Uterus (tissue), 4 donors: ENCODE data around the gene SLC52A3. TPM values are rescaled to one million over a fixed set of nuclear protein-coding genes. Genes with fewer than 3 reads are reported as not detected.

Experiments used
- DNase-seq, 2 donors: peaks; one replicate each; pipeline ENCODE4 v3.0.0-alpha.2; 2019 to 2020
- H3K27ac ChIP-seq, 2 donors: fragments of 200-600 bp; sonication (generic); 1 replicate in 1 of 2; 2 replicates in 1 of 2; pipeline ENCODE4 v1.5.1; 2016 to 2018
- H3K27me3 ChIP-seq, 2 donors: fragments of 200-600 bp; sonication (generic); one replicate each; pipeline ENCODE4 v1.5.1; 2018 to 2019; ENCODE audit warnings: control low read depth in 1 of 2
- H3K36me3 ChIP-seq, 2 donors: fragments of 200-600 bp; sonication (generic); one replicate each; pipeline ENCODE4 v1.5.1; 2019; ENCODE audit warnings: control low read depth in 1 of 2
- H3K4me1 ChIP-seq, 2 donors: fragments of 200-600 bp; sonication (generic); one replicate each; pipeline ENCODE4 v1.5.1; 2018 to 2019; ENCODE audit warnings: control low read depth in 1 of 2
- H3K4me3 ChIP-seq, 2 donors: fragments of 200-600 bp; sonication (generic); 1 replicate in 1 of 2; 2 replicates in 1 of 2; pipeline ENCODE4 v1.5.1; 2018 to 2019; ENCODE audit warnings: mild to moderate bottlenecking in 1 of 2
- H3K9me3 ChIP-seq, 2 donors: fragments of 200-600 bp; sonication (generic); one replicate each; pipeline ENCODE4 v1.5.1; 2019; ENCODE audit warnings: control low read depth in 1 of 2
- POLR2A ChIP-seq, 2 donors: fragments of 450-650 bp; IDR thresholded peaks; one replicate each; pipeline ENCODE4 v1.6.1; 2016; ENCODE audit warnings: antibody characterized with exemption in 2 of 2, mild to moderate bottlenecking in 1 of 2, moderate library complexity in 1 of 2
- intact Hi-C: fragments of 100-400 bp; cut with DNase I; formaldehyde crosslinking; loops from one replicate; pipeline ENCODE4 v1.15.1; 2023; ENCODE audit warnings: low total_unique reads
- total RNA-seq, 4 donors: library from RNA; depleted of rRNA in 3 of 4; stranded (reverse); fragments of >200 nt in 3 of 4; gene quantifications; one replicate each; pipeline versions ENCODE4 v1.1.0 to v1.2.4, GENCODE V29; 2014 to 2023
- TF ChIP-seq, protein P1 (sequence below), 4 experiments: fragments of 200-600 bp in 2 of 4; fragments of 450-650 bp in 2 of 4; sonication (generic) in 2 of 4; IDR thresholded peaks; one replicate each; pipeline ENCODE4 v1.5.1; 2016 to 2019; ENCODE audit warnings: antibody characterized with exemption in 4 of 4, mild to moderate bottlenecking in 2 of 4, moderate library complexity in 1 of 4
- donor health status: DM: yes; HTN: yes; CAD: no.

Gene SLC52A3
- total RNA-seq, 4 donors from 2014 or later: 0.83 to 8.7 (median 1.5) TPM

DNA sequence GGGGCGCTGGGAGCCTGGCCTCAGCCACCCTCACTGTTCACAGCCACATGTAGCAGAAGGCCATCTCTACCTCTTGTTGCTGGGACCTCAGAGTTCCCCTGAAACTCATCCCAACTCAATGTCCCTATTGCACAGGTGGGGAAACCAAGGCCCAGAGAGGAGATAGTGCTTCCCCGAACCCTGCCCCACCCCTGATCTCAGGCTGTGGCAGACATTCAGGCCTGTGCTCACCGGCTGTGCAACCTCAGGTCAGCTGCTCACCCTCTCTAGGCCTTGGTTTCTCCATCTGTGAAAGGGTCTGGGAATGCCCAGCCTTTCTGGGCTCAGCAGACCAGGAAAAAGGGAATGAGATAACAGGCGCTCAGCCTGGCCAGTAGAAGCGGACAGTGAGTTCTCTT lies 6.4 kb upstream of the SLC52A3 start:
- intact Hi-C loops: no loop called here
- H3K4me1 ChIP-seq: no peaks in the 10 kb centered on the region
- H3K9me3 ChIP-seq: no peaks in the 10 kb centered on the region
- H3K27me3 ChIP-seq: no peaks in the 10 kb centered on the region
- no peak for DNase-seq
- H3K27ac ChIP-seq: no peak overlapping the region
- H3K36me3 ChIP-seq: no peaks in the 10 kb centered on the region
- no peak overlapping the region for H3K4me3 ChIP-seq
- TF ChIP-seq, protein P1, sequence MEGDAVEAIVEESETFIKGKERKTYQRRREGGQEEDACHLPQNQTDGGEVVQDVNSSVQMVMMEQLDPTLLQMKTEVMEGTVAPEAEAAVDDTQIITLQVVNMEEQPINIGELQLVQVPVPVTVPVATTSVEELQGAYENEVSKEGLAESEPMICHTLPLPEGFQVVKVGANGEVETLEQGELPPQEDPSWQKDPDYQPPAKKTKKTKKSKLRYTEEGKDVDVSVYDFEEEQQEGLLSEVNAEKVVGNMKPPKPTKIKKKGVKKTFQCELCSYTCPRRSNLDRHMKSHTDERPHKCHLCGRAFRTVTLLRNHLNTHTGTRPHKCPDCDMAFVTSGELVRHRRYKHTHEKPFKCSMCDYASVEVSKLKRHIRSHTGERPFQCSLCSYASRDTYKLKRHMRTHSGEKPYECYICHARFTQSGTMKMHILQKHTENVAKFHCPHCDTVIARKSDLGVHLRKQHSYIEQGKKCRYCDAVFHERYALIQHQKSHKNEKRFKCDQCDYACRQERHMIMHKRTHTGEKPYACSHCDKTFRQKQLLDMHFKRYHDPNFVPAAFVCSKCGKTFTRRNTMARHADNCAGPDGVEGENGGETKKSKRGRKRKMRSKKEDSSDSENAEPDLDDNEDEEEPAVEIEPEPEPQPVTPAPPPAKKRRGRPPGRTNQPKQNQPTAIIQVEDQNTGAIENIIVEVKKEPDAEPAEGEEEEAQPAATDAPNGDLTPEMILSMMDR (IDR thresholded peaks at IDR 0.05): no peak
- TF ChIP-seq POLR2A (IDR thresholded peaks at IDR 0.05): no peak

DNA sequence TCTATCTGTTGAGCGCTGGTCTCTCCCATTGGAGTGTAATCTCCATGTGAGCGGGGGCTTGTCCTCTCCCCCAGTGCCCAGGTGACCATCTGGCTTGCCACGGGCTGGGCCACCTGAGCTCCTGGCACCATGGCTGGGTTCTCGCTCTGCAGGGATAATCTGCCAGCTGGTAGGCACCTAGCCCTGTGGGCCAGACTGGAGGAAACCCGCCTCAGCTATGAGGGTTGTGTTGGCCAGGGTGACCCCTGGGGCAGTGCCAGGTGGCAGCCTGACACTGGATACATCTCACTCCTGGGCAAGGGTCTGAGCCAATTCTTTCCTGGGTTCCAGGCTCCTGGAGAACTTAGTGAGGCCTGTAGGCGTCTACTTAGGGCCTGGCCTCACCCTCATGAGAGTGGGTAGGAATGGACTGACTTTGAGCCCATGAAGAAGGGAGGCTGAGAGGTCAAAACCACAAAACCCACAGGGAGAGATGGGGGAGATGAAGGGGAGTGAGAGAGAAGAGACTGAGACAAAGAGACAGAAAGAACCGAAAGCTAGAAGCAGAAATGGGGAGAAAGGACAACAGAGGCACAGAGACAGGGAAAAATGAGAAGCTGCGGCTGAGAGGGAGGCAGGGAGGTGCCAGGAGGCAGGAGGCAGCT lies 5.8 kb upstream of the SLC52A3 start:
- no peak for TF ChIP-seq POLR2A (IDR thresholded peaks at IDR 0.05)
- TF ChIP-seq, protein P1 (IDR thresholded peaks at IDR 0.05): no peak
- no peak overlapping the region for H3K4me3 ChIP-seq
- no peaks in the 10 kb centered on the region for H3K27me3 ChIP-seq
- no peak overlapping the region for H3K27ac ChIP-seq
- no peaks in the 10 kb centered on the region for H3K9me3 ChIP-seq
- H3K36me3 ChIP-seq: no peaks in the 10 kb centered on the region
- intact Hi-C loops: no loop called here
- DNase-seq: no peak
- H3K4me1 ChIP-seq: no peaks in the 10 kb centered on the region

DNA sequence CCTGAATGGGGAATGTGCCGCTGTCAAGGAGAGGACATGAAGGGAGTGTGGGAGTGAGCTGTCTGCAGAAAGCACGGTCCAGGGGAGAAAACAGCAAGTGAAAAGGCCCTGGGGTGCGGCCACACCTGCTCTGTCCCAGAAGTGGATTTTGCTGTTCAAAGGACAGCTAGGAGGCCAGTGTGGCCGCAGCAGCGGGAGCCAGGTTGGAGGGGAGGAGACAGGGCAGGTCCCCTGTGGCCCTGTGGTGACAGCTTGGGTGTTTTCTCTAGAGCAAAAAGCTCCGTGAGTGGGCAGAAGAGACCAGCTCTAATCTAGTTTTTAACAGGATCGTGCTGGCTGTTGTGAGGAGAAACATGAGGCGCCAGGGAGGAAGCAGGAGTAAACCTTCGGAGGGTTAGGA lies 4.5 kb upstream of the SLC52A3 start:
- intact Hi-C loops: no loop called here
- Histone ChIP-seq H3K4me1 (no peaks in the 10 kb centered on the region), H3K27ac (no peak overlapping the region), H3K4me3 (no peak overlapping the region), H3K9me3 (no peaks in the 10 kb centered on the region), H3K36me3 (no peaks in the 10 kb centered on the region), H3K27me3 (no peaks in the 10 kb centered on the region)
- no peak for DNase-seq
- TF ChIP-seq, protein P1 (IDR thresholded peaks at IDR 0.05): no peak
- TF ChIP-seq POLR2A (IDR thresholded peaks at IDR 0.05): no peak

DNA sequence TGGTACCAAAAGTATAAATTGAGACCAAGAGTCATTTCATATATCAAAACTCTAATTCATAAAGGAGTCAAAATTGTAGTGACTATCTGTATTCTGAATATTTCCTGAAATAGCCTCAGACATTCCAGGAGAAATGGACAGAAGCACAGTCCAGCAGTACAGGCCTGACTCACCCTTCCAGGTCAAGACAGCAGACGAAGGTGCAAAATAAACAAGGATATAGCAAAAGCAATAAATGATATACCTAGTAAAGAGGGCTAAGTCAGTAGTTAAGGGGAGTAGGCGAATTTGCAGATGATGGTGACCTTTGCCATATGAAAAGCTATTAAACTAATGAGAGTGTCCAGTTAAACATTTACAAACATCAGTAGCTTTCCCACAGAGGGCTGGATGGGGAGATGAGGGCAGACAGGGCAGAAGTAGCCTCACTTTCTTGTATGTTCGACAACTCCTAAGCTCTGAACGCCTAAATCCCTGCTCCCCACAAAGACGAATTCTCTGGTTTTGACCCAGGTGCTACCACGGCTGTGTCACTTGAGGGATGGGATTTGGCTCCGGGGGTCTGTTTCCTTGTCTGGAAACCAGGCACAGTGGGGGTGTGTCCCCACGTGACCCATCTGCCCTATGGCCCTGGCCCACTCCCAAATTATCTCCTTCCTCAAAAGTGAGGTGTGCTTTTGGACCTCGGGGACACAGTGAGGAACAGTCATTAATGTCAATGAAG lies 3.6 kb upstream of the SLC52A3 start:
- TF ChIP-seq, protein P1 (IDR thresholded peaks at IDR 0.05): no peak
- no peak for TF ChIP-seq POLR2A (IDR thresholded peaks at IDR 0.05)
- no peaks in the 10 kb centered on the region for H3K36me3 ChIP-seq
- no peaks in the 10 kb centered on the region for H3K27me3 ChIP-seq
- DNase-seq: no peak
- H3K4me3 ChIP-seq: no peak overlapping the region
- H3K9me3 ChIP-seq: no peaks in the 10 kb centered on the region
- H3K27ac ChIP-seq: no peak overlapping the region
- intact Hi-C loops: no loop called here
- no peaks in the 10 kb centered on the region for H3K4me1 ChIP-seq

DNA sequence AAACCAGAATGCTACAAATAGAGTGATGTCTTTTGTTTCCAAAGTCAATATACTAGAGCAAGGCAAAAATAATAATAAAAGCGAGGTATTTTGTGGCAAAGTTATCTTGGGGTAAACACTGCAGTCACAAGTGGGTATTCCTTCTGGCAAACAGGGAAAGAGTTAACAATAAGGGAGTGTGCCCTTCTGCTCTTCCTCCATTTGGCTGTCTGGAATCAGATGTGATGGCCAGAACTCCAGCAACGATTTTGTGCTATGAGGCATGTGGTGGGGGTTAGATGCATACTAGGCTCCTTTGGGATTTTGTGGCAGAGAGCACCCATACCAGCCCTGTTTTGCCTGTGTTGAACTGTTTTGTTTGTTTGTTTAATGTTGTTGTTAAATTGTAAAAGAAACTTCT lies 2.4 kb upstream of the SLC52A3 start:
- Histone ChIP-seq H3K4me1 (no peaks in the 10 kb centered on the region), H3K4me3 (no peak overlapping the region), H3K27ac (no peak overlapping the region), H3K27me3 (no peaks in the 10 kb centered on the region), H3K9me3 (no peaks in the 10 kb centered on the region), H3K36me3 (no peaks in the 10 kb centered on the region)
- DNase-seq: no peak
- TF ChIP-seq POLR2A (IDR thresholded peaks at IDR 0.05): no peak
- TF ChIP-seq, protein P1 (IDR thresholded peaks at IDR 0.05): no peak
- intact Hi-C loops: no loop called here
